Measurements from ENCODE around the gene INSM2.

DNA sequence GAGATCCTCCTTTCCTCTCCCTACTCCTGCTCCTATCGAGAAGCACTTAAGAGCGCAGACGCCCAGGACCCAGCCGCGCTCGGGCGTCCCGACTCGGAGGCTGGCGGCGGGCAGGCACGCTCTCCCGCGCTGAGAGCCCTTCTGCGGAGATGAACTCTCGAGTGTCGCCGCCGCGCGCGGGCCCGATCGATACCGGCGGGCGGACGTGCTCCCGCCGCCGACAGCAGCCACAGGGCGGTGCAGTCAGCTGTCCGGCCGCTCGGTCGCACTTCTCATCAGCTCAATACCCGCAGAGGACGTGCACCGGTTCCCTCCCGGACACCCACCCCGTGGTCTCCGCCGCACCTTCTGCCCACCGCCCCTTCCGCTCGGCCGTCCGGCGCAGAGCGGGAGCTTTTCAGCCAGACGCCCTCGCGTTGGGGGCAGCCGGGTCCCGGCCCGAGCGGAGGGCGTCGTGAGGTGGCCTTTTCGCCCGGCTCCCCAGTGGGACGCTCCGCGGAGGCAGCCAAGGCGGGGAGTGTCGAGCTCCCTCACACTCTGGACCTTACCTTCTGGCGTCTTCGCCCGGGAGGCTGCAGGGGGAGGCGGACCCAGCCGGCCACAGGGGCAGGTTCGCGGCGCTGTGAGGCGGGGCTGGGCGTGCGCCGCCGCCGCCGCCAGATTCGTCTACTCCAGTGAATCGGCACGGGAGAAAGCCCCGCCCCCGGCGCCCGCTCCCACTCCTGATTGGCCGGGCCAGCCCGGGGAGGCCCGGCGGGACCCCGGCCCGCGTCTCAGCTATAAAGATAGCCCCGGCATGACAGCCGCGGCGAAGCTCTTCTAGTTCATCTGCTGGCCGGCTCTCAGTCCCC is at the start of gene INSM2:
- TF ChIP-seq, protein P1, sequence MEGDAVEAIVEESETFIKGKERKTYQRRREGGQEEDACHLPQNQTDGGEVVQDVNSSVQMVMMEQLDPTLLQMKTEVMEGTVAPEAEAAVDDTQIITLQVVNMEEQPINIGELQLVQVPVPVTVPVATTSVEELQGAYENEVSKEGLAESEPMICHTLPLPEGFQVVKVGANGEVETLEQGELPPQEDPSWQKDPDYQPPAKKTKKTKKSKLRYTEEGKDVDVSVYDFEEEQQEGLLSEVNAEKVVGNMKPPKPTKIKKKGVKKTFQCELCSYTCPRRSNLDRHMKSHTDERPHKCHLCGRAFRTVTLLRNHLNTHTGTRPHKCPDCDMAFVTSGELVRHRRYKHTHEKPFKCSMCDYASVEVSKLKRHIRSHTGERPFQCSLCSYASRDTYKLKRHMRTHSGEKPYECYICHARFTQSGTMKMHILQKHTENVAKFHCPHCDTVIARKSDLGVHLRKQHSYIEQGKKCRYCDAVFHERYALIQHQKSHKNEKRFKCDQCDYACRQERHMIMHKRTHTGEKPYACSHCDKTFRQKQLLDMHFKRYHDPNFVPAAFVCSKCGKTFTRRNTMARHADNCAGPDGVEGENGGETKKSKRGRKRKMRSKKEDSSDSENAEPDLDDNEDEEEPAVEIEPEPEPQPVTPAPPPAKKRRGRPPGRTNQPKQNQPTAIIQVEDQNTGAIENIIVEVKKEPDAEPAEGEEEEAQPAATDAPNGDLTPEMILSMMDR (IDR thresholded peaks at IDR 0.05) = no peak
- no peak for TF ChIP-seq POLR2A (IDR thresholded peaks at IDR 0.05)
